ENCODE measurements around the gene TMEM120B. TPM values are rescaled to one million over a fixed set of nuclear protein-coding genes. Genes with fewer than 3 reads are reported as not detected.
"Not testable (repeated sequence)": the region's sequence is repeated elsewhere in the genome, so short reads cannot be mapped to it uniquely, and the experiment has no call there.

Gene TMEM120B
- total and polyA plus RNA-seq, 5 experiments from 2014 or later, result 2.1 to 14.4 (median 2.5) TPM

DNA sequence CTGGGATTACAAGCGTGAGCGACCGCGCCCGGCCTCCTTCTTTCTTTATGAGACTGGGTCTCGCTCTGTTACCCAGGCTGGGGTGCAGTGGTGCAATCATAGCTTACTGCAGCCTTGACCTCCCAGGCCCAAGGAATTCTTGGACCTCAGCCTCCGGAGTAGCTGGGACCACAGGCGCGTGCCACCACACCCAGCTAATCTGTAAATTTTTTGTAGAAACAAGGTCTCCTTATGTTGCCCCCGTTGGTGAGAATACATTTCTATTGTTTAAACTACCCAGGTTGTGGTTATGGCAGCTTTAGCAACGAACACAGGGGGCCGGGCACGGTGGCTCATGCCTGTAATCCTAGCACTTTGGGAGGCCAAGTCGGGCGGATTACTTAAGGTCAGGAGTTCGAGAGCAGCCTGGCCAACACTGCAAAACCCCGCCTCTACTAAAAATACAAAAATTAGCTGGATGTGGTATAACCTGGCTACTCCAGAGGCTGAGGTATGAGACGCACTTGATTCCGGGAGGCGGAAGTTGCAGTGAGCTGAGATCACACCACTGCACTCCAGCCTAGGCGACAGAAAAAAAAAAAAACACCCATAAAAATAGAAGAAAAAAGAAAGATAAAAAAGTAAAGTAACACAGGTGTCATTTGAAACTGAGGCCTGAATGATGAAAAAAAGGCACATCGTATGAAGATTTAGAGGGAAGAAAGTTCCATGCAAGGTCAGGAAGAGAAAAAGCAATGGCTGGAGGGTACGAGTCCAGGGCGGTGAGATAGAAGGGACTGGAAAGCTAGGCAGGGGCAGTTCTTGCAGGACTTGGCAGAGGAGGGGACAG lies 977 bp upstream of the TMEM120B start:
- H3K4me1 Mint-ChIP-seq, result peaks cover 8 to 49% (median 34%) of the 10 kb centered on the region in 4 donors
- peak overlapping the region; percentile 84 to 98 (median 94) for H3K4me3 Mint-ChIP-seq
- ATAC-seq (peak in 1 of 2 donors; percentile 40), DNase-seq (peak in 7 of 10 donors; percentile 6 to 54 (median 26))
- H3K36me3 Mint-ChIP-seq, result no peaks in the 10 kb centered on the region
- no peaks in the 10 kb centered on the region for H3K27me3 Mint-ChIP-seq
- POLR2A ChIA-PET, result interaction anchor here (0.6 to 3.8 kb wide), 17 partner anchors 9 to 177 kb away, joined by 3 to 35 read pairs (median 5); partner anchors contain the start of genes ORAI1, PSMD9 and RHOF
- H3K27ac Mint-ChIP-seq, result peak overlapping the region; percentile 82 to 98 (median 94)
- no peaks in the 10 kb centered on the region for H3K9me3 Mint-ChIP-seq

DNA sequence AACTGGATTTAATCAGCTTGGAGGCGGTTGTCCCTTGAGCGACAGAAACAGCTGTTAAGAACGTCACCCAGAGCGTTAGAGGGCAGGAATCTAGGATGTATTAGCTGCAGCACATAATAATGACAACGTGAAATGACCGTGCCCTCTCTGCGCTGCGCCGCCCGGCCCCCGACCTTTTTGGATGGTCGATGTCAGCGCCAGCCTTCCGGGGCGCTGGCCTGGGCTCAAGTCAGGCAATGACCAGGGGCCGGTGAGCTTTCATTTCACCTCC lies 427 bp upstream of the TMEM120B start:
- no peaks in the 10 kb centered on the region for H3K9me3 Mint-ChIP-seq
- H3K27me3 Mint-ChIP-seq, result no peaks in the 10 kb centered on the region
- no peaks in the 10 kb centered on the region for H3K36me3 Mint-ChIP-seq
- POLR2A ChIA-PET, result interaction anchor here (0.5 to 3.8 kb wide), 16 partner anchors 25 to 176 kb away, joined by 3 to 35 read pairs (median 4); partner anchors contain the start of genes ORAI1, PSMD9 and RHOF
- peak overlapping the region; percentile 82 to 98 (median 94) for H3K27ac Mint-ChIP-seq
- DNase-seq, result peak in 4 of 10 donors; percentile 7 to 24 (median 18)
- ATAC-seq, result peak; percentile 43 to 48
- peak overlapping the region; percentile 84 to 98 (median 94) for H3K4me3 Mint-ChIP-seq
- peaks cover 8 to 49% (median 34%) of the 10 kb centered on the region in 4 donors for H3K4me1 Mint-ChIP-seq

DNA sequence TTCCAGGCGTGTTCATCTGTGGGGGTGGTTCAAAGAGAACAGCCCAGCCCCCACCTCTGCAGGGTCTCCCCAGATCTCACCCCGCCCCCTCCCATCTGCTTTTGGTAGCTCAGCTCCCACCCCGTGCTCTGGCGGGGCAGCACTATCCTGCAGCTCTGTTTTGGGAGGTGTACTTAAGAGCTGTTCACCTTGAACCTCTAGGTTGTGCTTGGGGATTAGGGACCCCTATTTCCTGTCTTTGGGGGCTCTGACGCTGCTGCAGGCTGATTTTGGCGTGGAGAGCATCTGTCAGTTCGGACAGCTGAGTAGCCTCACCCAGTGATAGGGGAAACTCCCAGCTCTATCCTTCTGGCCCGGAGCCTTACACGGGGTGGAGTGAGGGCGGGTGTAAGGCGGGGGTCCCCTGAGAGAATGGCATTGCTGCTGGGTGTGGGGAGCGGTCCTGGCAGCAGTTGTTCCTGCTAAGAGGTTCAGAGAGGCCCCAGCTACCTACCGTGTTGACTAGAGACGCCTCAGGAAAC lies 765 bp downstream of the TMEM120B start:
- DNase-seq, result no peak

DNA sequence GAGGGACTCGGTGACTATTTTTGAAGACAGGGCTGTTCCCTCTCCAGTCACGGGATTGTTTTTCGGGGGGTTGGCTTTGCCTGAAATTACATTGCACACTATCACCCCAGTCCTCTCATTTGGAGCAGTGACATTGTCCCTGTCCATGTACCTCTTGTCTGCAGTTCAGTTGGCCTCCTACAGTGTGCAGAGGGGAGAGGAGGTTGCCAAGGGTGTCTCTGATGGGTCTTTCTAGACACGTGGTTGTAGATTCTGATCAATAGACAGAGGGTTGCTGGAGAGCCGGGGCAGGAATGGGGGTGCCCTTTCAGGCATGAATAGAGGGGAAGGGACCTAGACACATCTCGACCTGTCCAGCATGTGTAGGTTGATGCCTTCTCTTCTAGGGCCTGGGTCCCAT lies 1.2 kb downstream of the TMEM120B start:
- DNase-seq (no peak), ATAC-seq (no peak)
- Mint-ChIP-seq H3K4me1 (peaks cover 7 to 48% (median 32%) of the 10 kb centered on the region in 4 donors), H3K27ac (peak overlapping the region in 8 of 10 donors; percentile 20 to 89 (median 60)), H3K36me3 (no peaks in the 10 kb centered on the region), H3K4me3 (peak overlapping the region; percentile 67 to 98 (median 84)), H3K27me3 (no peaks in the 10 kb centered on the region), H3K9me3 (no peaks in the 10 kb centered on the region)
- POLR2A ChIA-PET, result interaction anchor here (0.5 to 3.8 kb wide), 6 partner anchors 74 to 312 kb away, joined by 3 to 35 read pairs (median 10); partner anchors contain the start of gene ORAI1

More for the DNA sequence above, 765 bp downstream of the TMEM120B start:
- POLR2A ChIA-PET, result interaction anchor here (0.5 to 3.8 kb wide), 12 partner anchors 15 to 799 kb away, joined by 3 to 35 read pairs (median 6); partner anchors contain the start of genes ORAI1 and RHOF
- peak in 1 of 2 donors; percentile 11 for ATAC-seq
- H3K27ac Mint-ChIP-seq, result peak overlapping the region in 9 of 10 donors; percentile 22 to 89 (median 61)
- no peaks in the 10 kb centered on the region for H3K27me3 Mint-ChIP-seq
- no peaks in the 10 kb centered on the region for H3K9me3 Mint-ChIP-seq
- peaks cover 8 to 49% (median 34%) of the 10 kb centered on the region in 4 donors for H3K4me1 Mint-ChIP-seq
- H3K36me3 Mint-ChIP-seq, result no peaks in the 10 kb centered on the region
- H3K4me3 Mint-ChIP-seq, result peak overlapping the region; percentile 67 to 98 (median 84)

DNA sequence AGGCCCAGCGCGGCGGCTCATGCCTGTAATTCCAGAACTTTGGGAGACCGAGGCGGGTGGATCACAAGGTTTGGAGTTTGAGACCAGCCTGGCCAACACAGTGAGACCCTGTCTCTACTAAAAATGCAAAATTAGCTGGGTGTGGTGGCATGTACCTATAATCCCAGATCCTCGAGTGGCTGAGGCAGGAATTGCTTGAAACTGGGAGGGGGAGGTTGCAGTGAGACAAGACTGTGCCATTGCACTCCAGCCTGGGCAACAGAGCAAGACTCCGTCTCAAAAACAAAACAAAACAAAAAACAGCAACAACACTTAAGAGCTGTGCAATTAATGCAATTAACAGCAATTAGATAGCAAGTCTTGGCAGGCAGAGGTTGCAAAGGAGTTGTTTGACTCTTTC lies 2.5 kb downstream of the TMEM120B start:
- H3K36me3 Mint-ChIP-seq, H3K27me3 Mint-ChIP-seq, ATAC-seq, H3K9me3 Mint-ChIP-seq, POLR2A ChIA-PET, DNase-seq: not testable (repeated sequence)
- Mint-ChIP-seq H3K4me3 (peak overlapping the region in 4 of 10 donors; percentile 4 to 90 (median 56)), H3K4me1 (peaks cover 6 to 42% (median 28%) of the 10 kb centered on the region in 4 donors), H3K27ac (peak overlapping the region in 4 of 10 donors; percentile 10 to 51 (median 16))

DNA sequence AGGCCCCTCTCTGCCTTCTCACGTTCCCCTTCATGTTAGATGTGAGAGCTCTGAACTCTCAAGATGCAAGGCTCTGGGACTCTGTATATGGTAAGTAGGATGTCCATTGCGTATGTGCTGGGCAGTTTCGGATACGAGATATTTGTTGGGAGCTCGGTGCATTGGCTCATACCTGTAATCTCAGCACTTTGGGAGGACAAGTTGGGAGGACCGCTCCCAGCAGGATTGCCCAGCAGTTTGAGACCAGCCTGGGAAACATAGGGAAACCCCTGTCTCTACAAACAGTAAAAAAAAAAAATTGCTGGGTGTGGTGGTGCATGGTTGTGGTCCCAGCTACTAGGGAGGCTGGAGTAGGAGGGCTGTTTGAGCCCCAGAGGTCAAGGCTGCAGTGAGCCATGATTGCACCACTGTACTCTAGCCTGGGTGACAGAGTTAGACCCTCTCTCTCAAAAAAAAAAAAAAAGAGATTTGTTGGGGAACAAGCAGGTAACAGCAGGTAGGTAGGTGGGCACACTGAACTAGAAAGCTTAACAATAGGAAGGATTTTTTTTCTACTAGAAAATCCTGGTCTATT lies 3.4 kb downstream of the TMEM120B start:
- peaks cover 7 to 35% (median 24%) of the 10 kb centered on the region in 4 donors for H3K4me1 Mint-ChIP-seq
- H3K9me3 Mint-ChIP-seq, result no peaks in the 10 kb centered on the region
- H3K36me3 Mint-ChIP-seq, result no peaks in the 10 kb centered on the region
- H3K4me3 Mint-ChIP-seq, result peak overlapping the region in 1 of 10 donors; percentile 58
- no peak for DNase-seq
- H3K27ac Mint-ChIP-seq, result peak overlapping the region in 1 of 10 donors; percentile 20
- POLR2A ChIA-PET, result interaction anchor here (0.6 to 0.7 kb wide), 4 partner anchors 25 to 1460 kb away, joined by 3 to 4 read pairs (median 3); no protein-coding TSS in a partner anchor
- no peaks in the 10 kb centered on the region for H3K27me3 Mint-ChIP-seq
- no peak for ATAC-seq

DNA sequence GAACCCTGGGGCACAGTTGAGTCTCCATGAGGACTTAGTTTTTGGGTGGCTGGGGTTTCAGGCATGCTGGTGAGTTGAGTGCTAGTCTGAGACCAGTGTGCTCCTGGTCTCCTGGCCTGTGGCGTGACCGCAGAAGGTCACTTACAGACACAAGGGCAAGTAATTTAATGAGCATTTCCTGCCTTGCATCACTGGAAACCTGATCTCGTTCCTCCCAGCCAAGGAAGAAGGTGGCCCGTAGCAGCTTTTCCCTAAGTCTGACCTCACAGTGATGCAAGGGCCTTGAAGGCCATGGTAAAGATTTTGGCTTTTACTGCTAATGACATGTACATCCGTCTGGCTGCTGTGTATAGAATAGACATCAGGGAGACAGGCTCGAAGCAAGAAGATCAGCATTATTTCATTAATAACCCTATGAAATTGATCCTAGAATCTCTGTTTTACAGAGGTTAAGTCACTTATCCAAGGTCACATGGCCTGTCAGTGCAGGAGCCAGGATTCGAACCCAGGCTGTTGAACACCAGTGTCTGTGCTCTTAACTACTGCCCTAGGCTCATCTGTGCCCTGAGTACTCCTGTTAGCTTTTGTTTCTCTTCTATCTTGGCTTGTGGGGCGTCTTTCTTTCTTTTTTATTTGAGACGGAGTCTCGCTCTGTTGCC lies 4.6 kb downstream of the TMEM120B start:
- Mint-ChIP-seq H3K4me1 (peaks cover 1 to 24% (median 18%) of the 10 kb centered on the region in 4 donors), H3K36me3 (no peaks in the 10 kb centered on the region), H3K27me3 (no peaks in the 10 kb centered on the region), H3K27ac (peak overlapping the region in 1 of 10 donors; percentile 47), H3K9me3 (no peaks in the 10 kb centered on the region), H3K4me3 (no peak overlapping the region)
- ATAC-seq, result no peak
- DNase-seq, result no peak
- POLR2A ChIA-PET, result interaction anchor here (1.4 kb wide), 1 partner anchor 94 kb away, joined by 3 read pairs; no protein-coding TSS in a partner anchor

DNA sequence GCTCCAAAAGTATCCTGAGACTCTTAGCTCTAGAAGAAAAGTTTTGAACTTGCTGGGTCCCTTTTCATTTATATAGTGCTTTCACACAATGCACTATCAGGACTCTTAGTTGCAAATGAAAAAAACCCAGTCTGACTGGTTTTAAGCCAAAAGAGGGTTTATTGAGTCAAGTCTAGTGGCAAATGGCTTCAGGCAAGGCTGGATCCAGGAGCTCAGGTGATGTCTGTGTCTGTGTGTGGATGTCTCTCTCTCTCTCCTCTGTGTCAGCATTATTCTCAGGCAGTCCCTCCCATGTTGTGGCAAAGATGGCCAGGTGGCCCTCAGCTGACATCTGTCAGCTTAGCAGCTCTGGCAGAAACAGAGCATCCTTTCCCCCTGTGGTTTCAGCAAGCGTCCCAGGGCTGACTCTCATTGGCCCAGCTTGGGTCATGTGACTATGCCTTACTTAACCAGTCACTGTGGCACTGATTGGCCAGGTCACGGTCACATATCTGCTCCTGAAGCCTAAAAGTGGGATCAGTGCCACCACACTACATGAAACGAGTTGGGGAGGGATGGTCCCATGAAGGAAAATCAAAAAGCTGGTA lies 6.2 kb downstream of the TMEM120B start:
- Mint-ChIP-seq H3K27me3 (no peaks in the 10 kb centered on the region), H3K4me1 (peaks cover 3 to 14% (median 9%) of the 10 kb centered on the region in 4 donors), H3K4me3 (no peak overlapping the region), H3K36me3 (peaks cover 0 to 3% (median 3%) of the 10 kb centered on the region in 3 donors), H3K27ac (peak overlapping the region in 1 of 10 donors; percentile 57), H3K9me3 (no peaks in the 10 kb centered on the region)
- no peak for DNase-seq
- POLR2A ChIA-PET, result interaction anchor here (1.2 to 1.4 kb wide), 2 partner anchors 75 to 92 kb away, joined by 3 read pairs; partner anchors contain the start of gene RHOF
- ATAC-seq, result no peak

DNA sequence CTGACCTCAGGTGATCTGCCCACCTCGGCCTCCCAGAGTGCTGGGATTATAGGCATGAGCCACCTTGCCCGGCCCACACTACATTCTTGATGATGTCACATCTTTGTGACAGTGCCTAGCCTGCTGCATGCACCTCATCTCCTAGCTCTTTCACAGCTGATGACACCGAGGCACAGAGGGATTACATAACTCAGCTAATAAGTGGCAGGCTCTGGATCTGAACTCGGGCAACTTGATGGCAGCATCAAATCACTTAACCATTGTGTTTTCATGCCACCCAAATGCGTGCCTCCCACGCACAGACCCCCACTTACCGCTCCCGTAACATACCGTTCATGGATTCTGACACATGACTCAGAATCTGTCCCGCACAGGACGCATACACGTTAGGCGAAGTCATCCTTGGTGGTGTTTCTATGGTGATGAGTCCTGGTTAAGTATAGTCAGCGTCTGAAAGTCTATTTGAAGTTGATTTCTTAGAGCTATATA lies 7.4 kb downstream of the TMEM120B start:
- POLR2A ChIA-PET, result interaction anchor here (2.6 kb wide), 1 partner anchor 9 kb away, joined by 6 read pairs; no protein-coding TSS in a partner anchor
- H3K27ac Mint-ChIP-seq, result no peak overlapping the region

DNA sequence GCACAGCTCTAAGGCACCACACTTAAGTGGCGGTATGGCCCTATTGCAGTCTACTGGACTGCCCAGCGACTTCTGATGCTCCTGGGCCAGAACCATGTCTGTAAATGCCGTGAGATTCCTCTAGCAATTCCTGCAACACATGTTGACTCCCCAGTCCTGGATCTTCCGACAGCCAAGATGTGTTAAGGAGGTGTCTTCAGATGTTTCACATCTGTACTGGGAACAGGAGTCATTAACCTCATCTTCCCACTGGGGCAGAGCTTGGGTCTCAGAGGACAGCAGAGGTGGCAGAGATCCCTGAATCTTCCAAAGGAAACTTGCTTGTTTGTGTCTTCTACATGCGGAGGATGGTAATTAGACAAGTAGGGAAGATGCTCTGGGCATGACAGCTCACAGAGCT lies 8.2 kb downstream of the TMEM120B start:
- ATAC-seq (no peak), DNase-seq (no peak)
- Mint-ChIP-seq H3K4me3 (no peak overlapping the region), H3K9me3 (no peaks in the 10 kb centered on the region), H3K4me1 (peaks cover 0 to 3% (median 1%) of the 10 kb centered on the region in 4 donors), H3K27ac (peak overlapping the region in 3 of 10 donors; percentile 10 to 52 (median 41)), H3K27me3 (no peaks in the 10 kb centered on the region), H3K36me3 (peaks cover 0 to 11% (median 6%) of the 10 kb centered on the region in 3 donors)
- POLR2A ChIA-PET, result interaction anchor here (0.6 to 2.6 kb wide), 2 partner anchors 10 to 42 kb away, joined by 4 to 6 read pairs; no protein-coding TSS in a partner anchor

More for the DNA sequence above, 7.4 kb downstream of the TMEM120B start:
- Mint-ChIP-seq H3K27me3 (no peaks in the 10 kb centered on the region), H3K36me3 (peaks cover 0 to 10% (median 5%) of the 10 kb centered on the region in 3 donors), H3K4me3 (no peak overlapping the region), H3K9me3 (no peaks in the 10 kb centered on the region), H3K4me1 (peaks cover 0 to 5% (median 4%) of the 10 kb centered on the region in 4 donors)
- ATAC-seq (no peak), DNase-seq (no peak)

DNA sequence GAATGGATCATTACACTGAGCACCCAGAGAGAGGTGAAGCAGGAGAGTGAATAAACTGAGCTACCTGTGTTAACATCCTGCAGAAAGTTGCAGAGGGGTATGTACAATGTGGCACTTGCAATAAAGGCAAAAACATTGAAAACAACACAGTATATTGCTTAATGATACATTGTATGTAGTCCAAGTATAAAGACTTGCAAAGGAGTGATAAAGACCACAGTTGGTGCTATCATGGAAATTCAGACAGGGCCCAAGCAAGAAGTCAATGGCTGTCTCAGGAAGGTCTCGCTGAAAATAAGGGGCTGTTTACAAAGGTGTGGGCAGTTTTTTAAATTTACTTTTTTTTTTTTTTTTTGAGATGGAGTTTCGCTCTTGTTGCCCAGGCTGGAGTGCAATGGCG lies 10.0 kb downstream of the TMEM120B start:
- DNase-seq (no peak), ATAC-seq (no peak)
- Mint-ChIP-seq H3K36me3 (peaks cover 0 to 11% (median 6%) of the 10 kb centered on the region in 3 donors), H3K4me1 (peaks cover 0 to 3% (median 1%) of the 10 kb centered on the region in 4 donors), H3K9me3 (no peaks in the 10 kb centered on the region), H3K4me3 (no peak overlapping the region), H3K27ac (peak overlapping the region in 1 of 10 donors; percentile 46), H3K27me3 (no peaks in the 10 kb centered on the region)
- POLR2A ChIA-PET, result interaction anchor here (0.7 kb wide), 1 partner anchor 103 kb away, joined by 4 read pairs; no protein-coding TSS in a partner anchor
